ENCODE data around the gene UBE2D1. TPM values are rescaled to one million over a fixed set of nuclear protein-coding genes. Genes with fewer than 3 reads are reported as not detected.

Gene UBE2D1
- total RNA-seq, 1 donor from 2014 or later, result 15.6 TPM

DNA sequence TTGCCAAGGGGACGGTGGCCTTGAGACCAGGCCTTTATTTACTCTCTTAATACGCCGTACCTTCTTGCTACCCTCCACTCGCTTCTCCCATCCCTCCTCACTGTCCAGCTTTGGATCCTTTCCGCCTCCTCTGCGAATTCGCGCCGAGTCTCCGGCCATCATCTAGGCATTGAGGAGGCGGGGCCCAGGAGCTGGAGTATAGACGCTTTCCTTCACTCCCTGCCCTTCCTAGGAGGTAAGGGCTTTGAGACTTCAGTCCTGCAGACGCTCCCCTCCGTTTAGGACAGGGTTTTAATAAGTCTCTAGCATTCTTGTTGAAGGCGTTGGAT, 50.9 kb downstream of the UBE2D1 start:
- peak overlapping the region; percentile 87 for H3K4me3 ChIP-seq (ENCODE audit: low read depth, low read length)
- TF ChIP-seq, protein P1, sequence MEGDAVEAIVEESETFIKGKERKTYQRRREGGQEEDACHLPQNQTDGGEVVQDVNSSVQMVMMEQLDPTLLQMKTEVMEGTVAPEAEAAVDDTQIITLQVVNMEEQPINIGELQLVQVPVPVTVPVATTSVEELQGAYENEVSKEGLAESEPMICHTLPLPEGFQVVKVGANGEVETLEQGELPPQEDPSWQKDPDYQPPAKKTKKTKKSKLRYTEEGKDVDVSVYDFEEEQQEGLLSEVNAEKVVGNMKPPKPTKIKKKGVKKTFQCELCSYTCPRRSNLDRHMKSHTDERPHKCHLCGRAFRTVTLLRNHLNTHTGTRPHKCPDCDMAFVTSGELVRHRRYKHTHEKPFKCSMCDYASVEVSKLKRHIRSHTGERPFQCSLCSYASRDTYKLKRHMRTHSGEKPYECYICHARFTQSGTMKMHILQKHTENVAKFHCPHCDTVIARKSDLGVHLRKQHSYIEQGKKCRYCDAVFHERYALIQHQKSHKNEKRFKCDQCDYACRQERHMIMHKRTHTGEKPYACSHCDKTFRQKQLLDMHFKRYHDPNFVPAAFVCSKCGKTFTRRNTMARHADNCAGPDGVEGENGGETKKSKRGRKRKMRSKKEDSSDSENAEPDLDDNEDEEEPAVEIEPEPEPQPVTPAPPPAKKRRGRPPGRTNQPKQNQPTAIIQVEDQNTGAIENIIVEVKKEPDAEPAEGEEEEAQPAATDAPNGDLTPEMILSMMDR (conservative IDR thresholded peaks at IDR 0.05; ENCODE audit: low read depth, low read length), result no peak
- DNase-seq (ENCODE audit: low read depth), result no peak

DNA sequence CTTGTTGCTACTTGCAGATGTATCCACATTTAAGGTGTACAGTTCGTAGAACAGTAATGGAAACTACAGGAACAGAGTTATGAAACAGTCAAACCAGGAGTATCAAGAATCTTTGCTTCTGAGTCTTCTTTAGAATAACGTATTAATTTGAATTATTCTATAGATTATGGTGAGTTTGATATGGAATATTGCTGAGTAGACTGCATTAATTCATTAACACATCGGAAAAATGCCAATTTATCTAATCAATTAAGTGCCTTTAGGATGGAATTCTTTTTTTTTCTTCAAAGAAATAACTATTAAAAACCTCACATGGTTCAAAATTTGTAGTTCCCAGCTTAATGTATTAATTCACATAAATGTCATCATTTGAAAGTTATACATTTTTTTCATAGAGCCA, 54.2 kb downstream of the UBE2D1 start:
- no peak for DNase-seq (ENCODE audit: low read depth)
- no peak overlapping the region for H3K4me3 ChIP-seq (ENCODE audit: low read depth, low read length)
- TF ChIP-seq, protein P1 (conservative IDR thresholded peaks at IDR 0.05; ENCODE audit: low read depth, low read length), result no peak

DNA sequence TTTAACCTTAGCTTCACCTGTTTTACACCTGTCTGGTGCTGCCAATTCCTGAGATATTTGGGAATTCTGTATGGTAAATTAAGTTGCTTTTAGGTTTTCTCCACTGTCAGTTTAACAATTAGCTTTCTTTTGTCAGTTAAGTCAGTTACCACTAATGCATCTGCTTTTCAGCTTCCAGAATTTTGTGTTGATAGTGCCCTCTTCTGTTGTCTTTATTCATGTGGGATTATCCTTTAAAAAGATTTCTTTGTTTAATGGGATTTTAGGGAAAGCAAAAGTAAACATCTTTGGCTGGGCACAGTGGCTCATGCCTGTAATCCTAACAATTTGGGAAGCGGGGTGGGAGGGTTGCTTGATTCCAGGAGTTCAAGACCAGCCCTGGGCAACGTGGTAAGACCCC, 58.5 kb downstream of the UBE2D1 start:
- no peak for DNase-seq (ENCODE audit: low read depth)
- no peak overlapping the region for H3K4me3 ChIP-seq (ENCODE audit: low read depth, low read length)
- TF ChIP-seq, protein P1 (conservative IDR thresholded peaks at IDR 0.05; ENCODE audit: low read depth, low read length), result peak; percentile 29

DNA sequence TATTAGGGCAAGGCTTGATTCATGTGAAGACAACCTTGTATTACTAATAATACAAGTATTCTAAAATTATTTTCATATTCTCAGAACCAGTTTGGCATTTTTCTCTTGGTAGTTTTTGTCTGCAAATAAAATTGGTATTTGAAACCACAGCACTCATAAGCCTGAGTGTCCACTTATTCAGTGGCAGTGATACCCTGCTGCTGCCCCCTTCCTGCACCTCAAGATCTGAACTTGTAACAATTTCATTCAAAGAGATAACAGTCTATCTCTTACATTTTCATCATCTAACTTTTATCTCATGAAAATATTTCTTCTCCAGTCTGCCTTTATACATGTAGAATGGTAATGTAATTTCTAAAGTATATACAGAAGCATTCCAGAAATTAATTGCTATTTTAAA, 59.7 kb downstream of the UBE2D1 start:
- DNase-seq (ENCODE audit: low read depth), result no peak
- no peak overlapping the region for H3K4me3 ChIP-seq (ENCODE audit: low read depth, low read length)
- TF ChIP-seq, protein P1 (conservative IDR thresholded peaks at IDR 0.05; ENCODE audit: low read depth, low read length), result no peak

DNA sequence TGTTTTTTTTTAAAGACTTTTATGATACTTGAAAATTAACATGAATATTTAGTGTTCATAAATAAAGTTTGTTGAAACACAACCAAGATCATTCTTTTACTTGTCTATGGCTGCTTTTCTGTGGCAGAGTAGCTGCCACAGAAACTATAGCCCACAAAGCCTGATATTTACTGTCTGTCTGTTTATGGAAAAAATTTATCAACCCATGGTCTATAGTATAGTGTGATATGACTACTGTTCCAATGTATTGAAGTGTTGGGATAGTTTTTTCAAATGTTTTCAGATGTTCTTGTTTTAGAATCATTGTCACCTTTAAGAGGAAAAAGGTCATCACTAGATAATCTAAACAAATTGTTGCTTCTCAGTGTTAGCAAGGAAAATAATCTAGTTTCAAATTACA, 61.3 kb downstream of the UBE2D1 start:
- no peak overlapping the region for H3K4me3 ChIP-seq (ENCODE audit: low read depth, low read length)
- TF ChIP-seq, protein P1 (conservative IDR thresholded peaks at IDR 0.05; ENCODE audit: low read depth, low read length), result no peak
- no peak for DNase-seq (ENCODE audit: low read depth)

DNA sequence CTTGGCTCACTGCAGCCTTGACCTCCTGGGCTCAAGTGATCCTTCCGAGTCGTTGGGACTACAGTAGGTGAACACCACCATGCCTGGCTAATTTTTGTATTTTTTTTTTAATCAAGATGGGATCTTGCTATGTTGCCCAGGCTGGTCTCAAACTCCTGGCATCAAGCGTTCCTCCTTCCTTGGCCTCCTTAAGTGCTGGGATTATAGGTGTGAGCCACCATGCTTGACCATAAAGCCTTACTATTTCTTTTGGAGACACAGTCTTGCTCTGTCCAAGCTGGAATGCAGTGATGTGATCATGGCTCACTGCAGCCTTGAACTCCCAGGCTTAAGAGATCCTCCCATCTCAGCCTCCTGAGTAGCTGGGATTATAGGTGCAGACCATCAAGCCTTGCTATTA, 63.0 kb downstream of the UBE2D1 start:
- no peak overlapping the region for H3K4me3 ChIP-seq (ENCODE audit: low read depth, low read length)
- TF ChIP-seq, protein P1 (conservative IDR thresholded peaks at IDR 0.05; ENCODE audit: low read depth, low read length), result no peak
- no peak for DNase-seq (ENCODE audit: low read depth)

DNA sequence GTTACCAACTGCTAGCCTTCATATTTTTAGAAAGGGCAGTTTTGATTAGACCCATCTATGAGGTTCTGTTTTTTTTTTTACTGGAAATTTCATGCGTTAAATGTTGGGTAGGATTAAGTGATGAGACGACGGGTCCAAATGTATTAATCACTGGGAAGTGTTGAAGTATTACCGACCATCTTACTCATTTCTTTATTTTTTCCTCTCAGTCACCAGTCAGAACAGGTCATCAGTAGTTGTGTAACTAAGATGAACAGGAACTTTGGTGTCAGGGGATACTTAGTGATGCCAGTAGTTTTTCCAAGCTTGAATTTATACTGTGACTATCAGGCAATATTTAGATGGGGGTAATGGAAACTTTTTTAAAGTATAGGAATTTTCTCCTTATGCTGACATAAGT, 64.6 kb downstream of the UBE2D1 start:
- H3K4me3 ChIP-seq (ENCODE audit: low read depth, low read length), result no peak overlapping the region
- TF ChIP-seq, protein P1 (conservative IDR thresholded peaks at IDR 0.05; ENCODE audit: low read depth, low read length), result no peak
- no peak for DNase-seq (ENCODE audit: low read depth)

Data from epithelial cell of proximal tubule (primary cell).